ENCODE results near the gene PSMD14. TPM values are rescaled to one million over a fixed set of nuclear protein-coding genes. Genes with fewer than 3 reads are reported as not detected.
"Not testable (repeated sequence)": the region's sequence is repeated elsewhere in the genome, so short reads cannot be mapped to it uniquely, and the experiment has no call there.

The PSMD14 gene
- total RNA-seq, 2 donors from 2014 or later = 35.6 to 58.6 TPM

DNA sequence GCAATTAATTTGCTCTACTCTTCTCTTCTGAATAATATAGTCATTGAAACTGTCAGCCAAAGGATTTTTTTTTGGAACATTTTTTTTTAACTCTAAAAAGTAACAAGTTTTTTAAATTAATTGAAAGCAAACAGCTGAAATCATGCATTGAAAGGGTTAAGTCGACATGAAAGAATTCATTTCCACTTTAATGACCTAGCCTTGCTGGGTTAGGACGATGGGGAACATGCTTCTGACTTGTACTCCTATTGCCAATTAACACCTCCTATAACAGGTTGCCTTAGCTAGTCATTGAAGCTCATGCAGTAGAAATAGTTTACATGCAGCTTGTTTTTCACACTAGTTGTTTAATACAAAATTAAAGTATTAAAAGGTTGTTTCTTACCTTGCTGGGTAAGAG lies 47.8 kb downstream of the PSMD14 start:
- H3K4me3 ChIP-seq = no peak overlapping the region
- H3K9me3 ChIP-seq = no peaks in the 10 kb centered on the region
- no peak overlapping the region for H3K9ac ChIP-seq (ENCODE audit: low read depth in 2 of 2, low read length in 2 of 2)
- intact Hi-C loops (cut with DNase I) = no loop called here
- H3K27me3 ChIP-seq = no peaks in the 10 kb centered on the region
- TF ChIP-seq CTCF (IDR thresholded peaks at IDR 0.05) = no peak
- H3K4me1 ChIP-seq = peaks cover 4% of the 10 kb centered on the region
- no peak overlapping the region for H3K27ac ChIP-seq
- no peaks in the 10 kb centered on the region for H3K36me3 ChIP-seq
- no peak for DNase-seq

- no peak for DNase-seq
- H3K9me3 ChIP-seq = no peaks in the 10 kb centered on the region
- H3K36me3 ChIP-seq = no peaks in the 10 kb centered on the region
- no peak overlapping the region for H3K9ac ChIP-seq (ENCODE audit: low read depth in 2 of 2, low read length in 2 of 2)
- intact Hi-C loops (cut with DNase I) = no loop called here
- H3K4me3 ChIP-seq = no peak overlapping the region
- TF ChIP-seq CTCF (IDR thresholded peaks at IDR 0.05) = no peak
- no peaks in the 10 kb centered on the region for H3K27me3 ChIP-seq
- peaks cover 2% of the 10 kb centered on the region for H3K4me1 ChIP-seq
- no peak overlapping the region for H3K27ac ChIP-seq
These were observed 48.9 kb downstream of the PSMD14 start for GRCh38 chr2:161357097-161357496.

GRCh38 chr2:161358838-161359237 lies 50.6 kb downstream of the PSMD14 start:
- Histone ChIP-seq H3K4me3 (no peak overlapping the region), H3K36me3 (no peaks in the 10 kb centered on the region), H3K9me3 (no peaks in the 10 kb centered on the region), H3K27me3 (no peaks in the 10 kb centered on the region), H3K9ac (ENCODE audit: low read depth in 2 of 2, low read length in 2 of 2) (no peak overlapping the region), H3K27ac (no peak overlapping the region), H3K4me1 (no peaks in the 10 kb centered on the region)
- no peak for TF ChIP-seq CTCF (IDR thresholded peaks at IDR 0.05)
- intact Hi-C loops (cut with DNase I) = no loop called here
- DNase-seq = no peak

DNA sequence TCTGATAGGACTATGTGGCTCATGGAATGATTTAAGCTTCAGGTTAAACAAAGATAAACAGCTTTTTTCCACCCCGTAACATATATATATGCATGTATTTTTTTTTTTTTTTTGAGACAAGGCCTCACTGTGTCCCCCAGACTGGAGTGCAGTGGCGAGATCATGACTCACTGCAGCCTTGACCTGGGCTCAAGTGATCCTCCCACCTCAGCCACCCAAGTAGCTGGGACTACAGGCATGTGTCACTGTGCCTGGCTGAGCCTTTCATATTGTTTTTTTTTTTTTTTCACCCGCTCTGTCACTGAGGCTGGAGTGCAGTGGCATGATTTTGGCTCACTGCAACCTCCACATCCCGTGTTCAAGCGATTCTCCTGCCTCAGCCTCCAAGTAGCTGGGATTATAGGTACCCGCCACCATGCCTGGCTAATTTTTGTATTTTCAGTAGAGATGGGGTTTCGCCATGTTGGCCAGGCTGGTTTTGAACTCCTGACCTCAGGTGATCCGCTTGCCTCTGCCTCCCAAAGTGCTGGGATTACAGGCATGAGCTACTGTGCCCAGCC lies 52.0 kb downstream of the PSMD14 start:
- H3K36me3 ChIP-seq; intact Hi-C loops (cut with DNase I); H3K27ac ChIP-seq; DNase-seq; H3K9ac ChIP-seq (ENCODE audit: low read depth in 2 of 2, low read length in 2 of 2); H3K9me3 ChIP-seq; H3K4me1 ChIP-seq; H3K4me3 ChIP-seq; H3K27me3 ChIP-seq: not testable (repeated sequence)

- TF ChIP-seq CTCF (IDR thresholded peaks at IDR 0.05) = no peak
- Histone ChIP-seq H3K27ac (no peak overlapping the region), H3K27me3 (no peaks in the 10 kb centered on the region), H3K9me3 (no peaks in the 10 kb centered on the region), H3K4me1 (no peaks in the 10 kb centered on the region), H3K36me3 (no peaks in the 10 kb centered on the region), H3K9ac (ENCODE audit: low read depth in 2 of 2, low read length in 2 of 2) (no peak overlapping the region), H3K4me3 (no peak overlapping the region)
- DNase-seq = no peak
- intact Hi-C loops (cut with DNase I) = no loop called here
These were observed 54.4 kb downstream of the PSMD14 start for GRCh38 chr2:161362568-161363166.

GRCh38 chr2:161367675-161368074 lies 59.5 kb downstream of the PSMD14 start:
- intact Hi-C loops (cut with DNase I) = no loop called here

More at GRCh38 chr2:161367675-161368074, 59.5 kb downstream of the PSMD14 start:
- TF ChIP-seq CTCF (IDR thresholded peaks at IDR 0.05) = no peak
- no peaks in the 10 kb centered on the region for H3K27me3 ChIP-seq
- H3K4me3 ChIP-seq = no peak overlapping the region
- H3K27ac ChIP-seq = no peak overlapping the region
- no peak for DNase-seq
- H3K36me3 ChIP-seq = no peaks in the 10 kb centered on the region
- no peaks in the 10 kb centered on the region for H3K4me1 ChIP-seq
- no peaks in the 10 kb centered on the region for H3K9me3 ChIP-seq
- no peak overlapping the region for H3K9ac ChIP-seq (ENCODE audit: low read depth in 2 of 2, low read length in 2 of 2)

Data from colonic mucosa (tissue), 4 donors.